ENCODE data around the gene CHRM4. TPM values are rescaled to one million over a fixed set of nuclear protein-coding genes. Genes with fewer than 3 reads are reported as not detected.

Gene CHRM4
- total RNA-seq, 1 donor from 2014 or later: 0.27 TPM

GRCh38 chr11:46420513-46420912, 28.9 kb upstream of the CHRM4 start:
- peaks cover 5% of the 10 kb centered on the region for H3K36me3 ChIP-seq (ENCODE audit: insufficient read depth, low read length)
- no peaks in the 10 kb centered on the region for H3K27me3 Mint-ChIP-seq (ENCODE audit: low read depth, unreplicated experiment)
- no peak overlapping the region for H3K27ac ChIP-seq (ENCODE audit: low read depth, low read length)
- no peak for TF ChIP-seq EZH2 (IDR thresholded peaks at IDR 0.05; ENCODE audit: insufficient read depth, low read length)
- no peak for TF ChIP-seq CTCF (IDR thresholded peaks at IDR 0.05; ENCODE audit: insufficient read depth, low read depth, low read length)
- no peak overlapping the region for H2AFZ ChIP-seq (ENCODE audit: low read depth, low read length)
- H3K9me3 Mint-ChIP-seq (ENCODE audit: unreplicated experiment): no peaks in the 10 kb centered on the region
- H3K9ac ChIP-seq (ENCODE audit: low read length): no peak overlapping the region
- H3K79me2 ChIP-seq (ENCODE audit: insufficient read depth, low read length): no peaks in the 10 kb centered on the region
- H3K9me3 ChIP-seq (ENCODE audit: insufficient read depth, low read depth, low read length): no peaks in the 10 kb centered on the region
- H4K20me1 ChIP-seq (ENCODE audit: insufficient read depth, low read length): peaks cover 26% of the 10 kb centered on the region
- no peaks in the 10 kb centered on the region for H3K4me1 ChIP-seq (ENCODE audit: insufficient read depth, low read length)
- FAIRE-seq (no peak), DNase-seq (ENCODE audit: low read depth) (no peak)
- no peaks in the 10 kb centered on the region for H3K27me3 ChIP-seq (ENCODE audit: insufficient read depth, low read length)
- no peaks in the 10 kb centered on the region for H3K4me1 Mint-ChIP-seq (ENCODE audit: low read depth, unreplicated experiment)
- no peak overlapping the region for H3K4me3 Mint-ChIP-seq (ENCODE audit: unreplicated experiment)
- H3K27ac Mint-ChIP-seq (ENCODE audit: unreplicated experiment): no peak overlapping the region
- H3K4me3 ChIP-seq (ENCODE audit: insufficient read depth, low read depth, low read length): no peak overlapping the region
- H3K36me3 Mint-ChIP-seq (ENCODE audit: low read depth, unreplicated experiment): peaks cover 26% of the 10 kb centered on the region
- no peak overlapping the region for H3K4me2 ChIP-seq (ENCODE audit: low read length)

- H3K4me2 ChIP-seq (ENCODE audit: low read length): no peak overlapping the region
- H4K20me1 ChIP-seq (ENCODE audit: insufficient read depth, low read length): peaks cover 26% of the 10 kb centered on the region
- TF ChIP-seq EZH2 (IDR thresholded peaks at IDR 0.05; ENCODE audit: insufficient read depth, low read length): no peak
- no peak for TF ChIP-seq CTCF (IDR thresholded peaks at IDR 0.05; ENCODE audit: insufficient read depth, low read depth, low read length)
- DNase-seq (ENCODE audit: low read depth) (no peak), FAIRE-seq (no peak)
- Mint-ChIP-seq H3K4me1 (ENCODE audit: low read depth, unreplicated experiment) (no peaks in the 10 kb centered on the region), H3K9me3 (ENCODE audit: unreplicated experiment) (no peaks in the 10 kb centered on the region), H3K36me3 (ENCODE audit: low read depth, unreplicated experiment) (peaks cover 36% of the 10 kb centered on the region), H3K4me3 (ENCODE audit: unreplicated experiment) (no peak overlapping the region), H3K27me3 (ENCODE audit: low read depth, unreplicated experiment) (no peaks in the 10 kb centered on the region), H3K27ac (ENCODE audit: unreplicated experiment) (no peak overlapping the region)
- no peak overlapping the region for H3K4me3 ChIP-seq (ENCODE audit: insufficient read depth, low read depth, low read length)
- no peak overlapping the region for H3K9ac ChIP-seq (ENCODE audit: low read length)
- H3K79me2 ChIP-seq (ENCODE audit: insufficient read depth, low read length): no peaks in the 10 kb centered on the region
- H2AFZ ChIP-seq (ENCODE audit: low read depth, low read length): no peak overlapping the region
- no peak overlapping the region for H3K27ac ChIP-seq (ENCODE audit: low read depth, low read length)
- no peaks in the 10 kb centered on the region for H3K9me3 ChIP-seq (ENCODE audit: insufficient read depth, low read depth, low read length)
- no peaks in the 10 kb centered on the region for H3K27me3 ChIP-seq (ENCODE audit: insufficient read depth, low read length)
- H3K36me3 ChIP-seq (ENCODE audit: insufficient read depth, low read length): peaks cover 9% of the 10 kb centered on the region
- H3K4me1 ChIP-seq (ENCODE audit: insufficient read depth, low read length): no peaks in the 10 kb centered on the region
Observed at GRCh38 chr11:46418751-46419150, 27.2 kb upstream of the CHRM4 start.

- no peaks in the 10 kb centered on the region for H3K27me3 Mint-ChIP-seq (ENCODE audit: low read depth, unreplicated experiment)
- H3K9me3 Mint-ChIP-seq (ENCODE audit: unreplicated experiment): no peaks in the 10 kb centered on the region
- Histone ChIP-seq H2AFZ (ENCODE audit: low read depth, low read length) (no peak overlapping the region), H3K4me2 (ENCODE audit: low read length) (no peak overlapping the region), H3K4me3 (ENCODE audit: insufficient read depth, low read depth, low read length) (no peak overlapping the region), H3K27me3 (ENCODE audit: insufficient read depth, low read length) (no peaks in the 10 kb centered on the region), H3K9ac (ENCODE audit: low read length) (no peak overlapping the region), H3K36me3 (ENCODE audit: insufficient read depth, low read length) (peaks cover 9% of the 10 kb centered on the region), H3K79me2 (ENCODE audit: insufficient read depth, low read length) (no peaks in the 10 kb centered on the region), H3K9me3 (ENCODE audit: insufficient read depth, low read depth, low read length) (no peaks in the 10 kb centered on the region), H4K20me1 (ENCODE audit: insufficient read depth, low read length) (peaks cover 26% of the 10 kb centered on the region), H3K4me1 (ENCODE audit: insufficient read depth, low read length) (no peaks in the 10 kb centered on the region), H3K27ac (ENCODE audit: low read depth, low read length) (no peak overlapping the region)
- no peaks in the 10 kb centered on the region for H3K4me1 Mint-ChIP-seq (ENCODE audit: low read depth, unreplicated experiment)
- TF ChIP-seq CTCF (IDR thresholded peaks at IDR 0.05; ENCODE audit: insufficient read depth, low read depth, low read length) (no peak), EZH2 (IDR thresholded peaks at IDR 0.05; ENCODE audit: insufficient read depth, low read length) (no peak)
- H3K27ac Mint-ChIP-seq (ENCODE audit: unreplicated experiment): no peak overlapping the region
- H3K4me3 Mint-ChIP-seq (ENCODE audit: unreplicated experiment): no peak overlapping the region
- H3K36me3 Mint-ChIP-seq (ENCODE audit: low read depth, unreplicated experiment): peaks cover 37% of the 10 kb centered on the region
- DNase-seq (ENCODE audit: low read depth) (no peak), FAIRE-seq (no peak)
Observed at GRCh38 chr11:46417711-46418110, 26.1 kb upstream of the CHRM4 start.
